Lower leg skin (tissue), 3 donors: ENCODE measurements around the gene KCNQ4.

Experiments
- CTCF ChIP-seq, 3 donors: fragments of 450-650 bp; IDR thresholded peaks; one replicate each; pipeline ENCODE4 v1.5.1; 2016; ENCODE audit warnings: antibody characterized with exemption in 3 of 3, mild to moderate bottlenecking in 3 of 3, moderate library complexity in 2 of 3
- POLR2A ChIP-seq, 2 donors: fragments of 450-650 bp; IDR thresholded peaks; one replicate each; pipeline ENCODE4 v1.6.1; 2016 to 2017; ENCODE audit warnings: antibody characterized with exemption in 2 of 2, mild to moderate bottlenecking in 1 of 2, moderate library complexity in 1 of 2

DNA sequence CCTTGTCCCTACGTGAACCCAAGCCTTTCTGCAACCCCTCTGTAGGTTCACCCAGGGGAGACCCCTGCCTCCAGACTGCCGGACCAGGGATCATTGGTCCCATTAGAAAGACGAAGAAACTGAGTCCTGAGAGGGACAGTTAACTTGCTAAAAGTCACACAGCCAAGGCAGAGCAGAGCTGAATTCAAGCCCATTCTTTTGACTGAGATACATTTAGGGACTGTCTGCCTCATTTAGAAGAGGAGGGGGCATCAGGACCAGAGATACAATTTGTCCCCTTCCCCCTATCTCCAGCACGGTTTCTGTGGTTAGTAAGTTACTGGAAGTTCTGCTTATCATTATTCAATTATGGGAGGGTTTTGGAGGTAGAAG, 19.1 kb downstream of the KCNQ4 start:
- TF ChIP-seq CTCF (IDR thresholded peaks at IDR 0.05) (no peak), POLR2A (IDR thresholded peaks at IDR 0.05) (no peak)
